Right lobe of liver (tissue), 6 donors: ENCODE results near the gene DTWD1. TPM values are rescaled to one million over a fixed set of nuclear protein-coding genes. Genes with fewer than 3 reads are reported as not detected.

Experiments
- ATAC-seq, 4 donors: fragments of 200-7000 bp; cut with Tn5 transposase; one replicate each; pipeline ENCODE4 v1.9.1; 2020; ENCODE audit warnings: mild to moderate bottlenecking in 4 of 4, moderate library complexity in 4 of 4
- DNase-seq, 3 donors: peaks; one replicate each; pipeline ENCODE4 v3.0.0-alpha.2; 2020
- H3K27ac ChIP-seq, 3 donors: fragments of 200-600 bp; one replicate each; pipeline ENCODE4 v1.8.0; 2022
- H3K27me3 ChIP-seq, 2 donors: fragments of 200-600 bp; one replicate each; pipeline ENCODE4 v1.8.0; 2022
- H3K36me3 ChIP-seq, 4 donors: fragments of 200-600 bp; sonication (generic) in 1 of 4; one replicate each; pipeline versions ENCODE4 v1.5.1 to v1.8.0; 2017 to 2022; ENCODE audit warnings: control low read depth in 1 of 4
- H3K4me1 ChIP-seq, 4 donors: fragments of 200-600 bp; sonication (generic) in 1 of 4; one replicate each; pipeline versions ENCODE4 v1.5.1 to v1.8.0; 2017 to 2022; ENCODE audit warnings: control low read depth in 1 of 4
- H3K4me3 ChIP-seq, 3 donors: fragments of 200-600 bp; one replicate each; pipeline ENCODE4 v1.8.0; 2022
- H3K9me3 ChIP-seq, 4 donors: fragments of 200-600 bp; sonication (generic) in 1 of 4; one replicate each; pipeline versions ENCODE4 v1.5.1 to v1.8.0; 2017 to 2022; ENCODE audit warnings: control low read depth in 1 of 4
- CTCF ChIP-seq, 4 donors: fragments of 200-600 bp in 3 of 4; fragments of 450-650 bp in 1 of 4; IDR thresholded peaks; one replicate each; pipeline versions ENCODE4 v1.5.1 to v1.8.0; 2016 to 2022; ENCODE audit warnings: antibody characterized with exemption in 4 of 4, mild to moderate bottlenecking in 2 of 4
- POLR2A ChIP-seq: fragments of 450-650 bp; IDR thresholded peaks from one replicate; pipeline ENCODE4 v1.6.1; 2017; ENCODE audit warnings: antibody characterized with exemption, mild to moderate bottlenecking
- WGBS: methylation state at CpG from one replicate; pipeline ENCODE4 v1.1.6; 2018; ENCODE audit warnings: low coverage, low lambda C conversion rate; ENCODE audit not compliant: insufficient coverage; ENCODE audit errors: missing lambda C conversion rate; 5-methylcytosine and 5-hydroxymethylcytosine counted together
- intact Hi-C, 2 donors: fragments of 100-400 bp; cut with DNase I; formaldehyde crosslinking; loops; one replicate each; pipeline versions ENCODE4 v1.11.2 to v1.14.1; 2022
- total RNA-seq, 6 experiments: library from RNA; depleted of rRNA in 2 of 6; stranded (reverse); fragments of >200 nt in 2 of 6; fragmentation: NEBNext Ultra II Directional in 3 of 6; extraction: Animal tissue kit (Norgen Biotek cat#: 25700) in 3 of 6; gene quantifications; one replicate each; pipeline versions ENCODE4 v1.1.0 to v1.2.4, GENCODE V29; 2016 to 2023
- donor health status: DM: no; HTN: yes; CAD: no.
- donor health status: DM: no; HTN: no; CAD: no.
- donor health status: DM: no; HTN: no; CAD: no.
- donor health status: DM: no; HTN: yes; CAD: no.
- donor health status: DM: no; HTN: yes; CAD: no.

DTWD1 gene
- total RNA-seq, 6 experiments from 2014 or later, result 7.5 to 11.7 (median 8.9) TPM

- no peaks in the 10 kb centered on the region for H3K9me3 ChIP-seq
- DNase-seq (no peak), ATAC-seq (no peak)
- peaks cover 0 to 14% (median 0%) of the 10 kb centered on the region in 4 donors for H3K4me1 ChIP-seq
- H3K27me3 ChIP-seq, result no peaks in the 10 kb centered on the region
- intact Hi-C loops, result no loop called here
- WGBS, result 100% methylated on average over 2 of the region's 2 CpGs
- H3K27ac ChIP-seq, result no peak overlapping the region
- no peak overlapping the region for H3K4me3 ChIP-seq
- TF ChIP-seq POLR2A, result no peak
- TF ChIP-seq CTCF (IDR thresholded peaks at IDR 0.05), result no peak
- no peaks in the 10 kb centered on the region for H3K36me3 ChIP-seq
These were observed 26.0 kb downstream of the DTWD1 start for GRCh38 chr15:49646891-49647290.

GRCh38 chr15:49649987-49650386 lies 29.1 kb downstream of the DTWD1 start:
- Histone ChIP-seq H3K27me3 (no peaks in the 10 kb centered on the region), H3K27ac (no peak overlapping the region), H3K9me3 (peaks cover 0 to 5% (median 0%) of the 10 kb centered on the region in 4 donors), H3K4me3 (no peak overlapping the region), H3K36me3 (no peaks in the 10 kb centered on the region), H3K4me1 (peaks cover 0 to 6% (median 0%) of the 10 kb centered on the region in 4 donors)
- no peak for ATAC-seq
- 83% methylated on average over 1 of the region's 1 CpG for WGBS
- intact Hi-C loops, result no loop called here
- TF ChIP-seq CTCF (IDR thresholded peaks at IDR 0.05) (no peak), POLR2A (no peak)
- no peak for DNase-seq

GRCh38 chr15:49650676-49651075 lies 29.8 kb downstream of the DTWD1 start:
- WGBS, result 80% methylated on average over 2 of the region's 2 CpGs
- Histone ChIP-seq H3K36me3 (no peaks in the 10 kb centered on the region), H3K9me3 (peaks cover 0 to 5% (median 0%) of the 10 kb centered on the region in 4 donors), H3K4me1 (no peaks in the 10 kb centered on the region), H3K27ac (no peak overlapping the region), H3K4me3 (no peak overlapping the region), H3K27me3 (no peaks in the 10 kb centered on the region)
- DNase-seq (no peak), ATAC-seq (no peak)
- TF ChIP-seq CTCF (IDR thresholded peaks at IDR 0.05), result no peak
- TF ChIP-seq POLR2A, result no peak
- intact Hi-C loops, result no loop called here

GRCh38 chr15:49652922-49653321 lies 32.1 kb downstream of the DTWD1 start:
- TF ChIP-seq CTCF (IDR thresholded peaks at IDR 0.05) (no peak), POLR2A (no peak)
- no peaks in the 10 kb centered on the region for H3K4me1 ChIP-seq
- H3K36me3 ChIP-seq, result no peaks in the 10 kb centered on the region
- DNase-seq, result no peak
- H3K27ac ChIP-seq, result no peak overlapping the region
- no peak for ATAC-seq
- 80% methylated on average over 1 of the region's 1 CpG for WGBS
- no peaks in the 10 kb centered on the region for H3K27me3 ChIP-seq
- H3K9me3 ChIP-seq, result peaks cover 0 to 5% (median 0%) of the 10 kb centered on the region in 4 donors
- intact Hi-C loops, result no loop called here
- H3K4me3 ChIP-seq, result no peak overlapping the region

GRCh38 chr15:49656734-49657133 lies 35.9 kb downstream of the DTWD1 start:
- Histone ChIP-seq H3K36me3 (no peaks in the 10 kb centered on the region), H3K4me1 (no peaks in the 10 kb centered on the region), H3K9me3 (peaks cover 0 to 5% (median 0%) of the 10 kb centered on the region in 4 donors), H3K27ac (no peak overlapping the region), H3K27me3 (no peaks in the 10 kb centered on the region), H3K4me3 (no peak overlapping the region)
- TF ChIP-seq CTCF (IDR thresholded peaks at IDR 0.05), result no peak
- no peak for TF ChIP-seq POLR2A
- DNase-seq (no peak), ATAC-seq (no peak)
- WGBS, result 73% methylated on average over 1 of the region's 1 CpG
- intact Hi-C loops, result no loop called here
